Stimulated activated CD8-positive, alpha-beta memory T cell treated with anti-CD3 and anti-CD28 coated beads, Interleukin-4, amount 100 ng/mL, for 1 hour (primary cell): ENCODE results near the gene ST6GALNAC1.

Experiments used
- DNase-seq, 2 donors: peaks; one replicate each; pipeline ENCODE4 v3.0.0-alpha.2; 2020; ENCODE audit warnings: low read depth in 2 of 2, low spot score in 1 of 2

Gene ST6GALNAC1

GRCh38 chr17:76676629-76677028 lies 33.1 kb upstream of the ST6GALNAC1 start:
- no peak for DNase-seq

GRCh38 chr17:76675648-76676047 lies 32.1 kb upstream of the ST6GALNAC1 start:
- no peak for DNase-seq

GRCh38 chr17:76674600-76674999 lies 31.0 kb upstream of the ST6GALNAC1 start:
- no peak for DNase-seq

- no peak for DNase-seq
Observed at GRCh38 chr17:76673729-76674128, 30.2 kb upstream of the ST6GALNAC1 start.

GRCh38 chr17:76672892-76673291 lies 29.3 kb upstream of the ST6GALNAC1 start:
- no peak for DNase-seq

GRCh38 chr17:76672270-76672851 lies 28.8 kb upstream of the ST6GALNAC1 start:
- DNase-seq, result no peak

- DNase-seq, result no peak
Observed at GRCh38 chr17:76671912-76672262, 28.3 kb upstream of the ST6GALNAC1 start.

GRCh38 chr17:76671123-76671911 lies 27.8 kb upstream of the ST6GALNAC1 start:
- peak; percentile 96 for DNase-seq

GRCh38 chr17:76670718-76671122 lies 27.2 kb upstream of the ST6GALNAC1 start:
- no peak for DNase-seq

GRCh38 chr17:76670020-76670717 lies 26.6 kb upstream of the ST6GALNAC1 start:
- DNase-seq, result no peak

- DNase-seq, result no peak
Observed at GRCh38 chr17:76667786-76668453, 24.4 kb upstream of the ST6GALNAC1 start.

- no peak for DNase-seq
Observed at GRCh38 chr17:76667491-76667755, 23.9 kb upstream of the ST6GALNAC1 start.

- no peak for DNase-seq
Observed at GRCh38 chr17:76660656-76661042, 17.1 kb upstream of the ST6GALNAC1 start.

GRCh38 chr17:76659928-76660655 lies 16.5 kb upstream of the ST6GALNAC1 start:
- DNase-seq, result no peak

GRCh38 chr17:76658242-76658662 lies 14.7 kb upstream of the ST6GALNAC1 start:
- no peak for DNase-seq

GRCh38 chr17:76657505-76658241 lies 14.1 kb upstream of the ST6GALNAC1 start:
- no peak for DNase-seq

- DNase-seq, result no peak
Observed at GRCh38 chr17:76654408-76654807, 10.9 kb upstream of the ST6GALNAC1 start.

GRCh38 chr17:76650504-76650903 lies 6.9 kb upstream of the ST6GALNAC1 start:
- no peak for DNase-seq

- no peak for DNase-seq
Observed at GRCh38 chr17:76646712-76647111, 3.2 kb upstream of the ST6GALNAC1 start.

GRCh38 chr17:76645481-76645880 lies 1.9 kb upstream of the ST6GALNAC1 start:
- no peak for DNase-seq

- no peak for DNase-seq
Observed at GRCh38 chr17:76644995-76645394, 1.4 kb upstream of the ST6GALNAC1 start.
